Measurements from ENCODE around the gene GNA15. TPM values are rescaled to one million over a fixed set of nuclear protein-coding genes. Genes with fewer than 3 reads are reported as not detected.

GNA15 gene
- total RNA-seq, 1 donor from 2014 or later: 24.2 TPM

- Histone ChIP-seq H3K9me3 (peaks cover 4% of the 10 kb centered on the region), H3K27me3 (ENCODE audit: low read depth) (no peaks in the 10 kb centered on the region), H3K27ac (no peak overlapping the region), H3K4me1 (peaks cover 29% of the 10 kb centered on the region), H3K4me3 (no peak overlapping the region), H3K36me3 (peaks cover 17% of the 10 kb centered on the region)
- TF ChIP-seq CTCF (IDR thresholded peaks at IDR 0.05): no peak
- intact Hi-C loops (cut with DNase I): no loop called here
- no peak for ATAC-seq
- DNase-seq: no peak
Observed at GRCh38 chr19:3159565-3159964, 23.7 kb downstream of the GNA15 start.

- no peak for DNase-seq
- H3K4me1 ChIP-seq: peaks cover 24% of the 10 kb centered on the region
- no peaks in the 10 kb centered on the region for H3K27me3 ChIP-seq (ENCODE audit: low read depth)
- peaks cover 17% of the 10 kb centered on the region for H3K36me3 ChIP-seq
- H3K4me3 ChIP-seq: no peak overlapping the region
- intact Hi-C loops (cut with DNase I): no loop called here
- no peak for ATAC-seq
- peaks cover 4% of the 10 kb centered on the region for H3K9me3 ChIP-seq
- no peak overlapping the region for H3K27ac ChIP-seq
- TF ChIP-seq CTCF (IDR thresholded peaks at IDR 0.05): no peak
Observed at GRCh38 chr19:3160219-3160618, 24.4 kb downstream of the GNA15 start.

- Histone ChIP-seq H3K9me3 (peaks cover 4% of the 10 kb centered on the region), H3K27me3 (ENCODE audit: low read depth) (no peaks in the 10 kb centered on the region), H3K4me1 (peaks cover 17% of the 10 kb centered on the region), H3K4me3 (no peak overlapping the region), H3K36me3 (peaks cover 17% of the 10 kb centered on the region), H3K27ac (no peak overlapping the region)
- TF ChIP-seq CTCF (IDR thresholded peaks at IDR 0.05): no peak
- no peak for ATAC-seq
- intact Hi-C loops (cut with DNase I): no loop called here
- DNase-seq: no peak
Observed at GRCh38 chr19:3161453-3161852, 25.6 kb downstream of the GNA15 start.

GRCh38 chr19:3162418-3163229 is 26.8 kb downstream of the GNA15 start:
- no peak for TF ChIP-seq CTCF (IDR thresholded peaks at IDR 0.05)
- ATAC-seq (peak; percentile 12 to 20), DNase-seq (no peak)
- Histone ChIP-seq H3K27me3 (ENCODE audit: low read depth) (no peaks in the 10 kb centered on the region), H3K9me3 (peaks cover 4% of the 10 kb centered on the region), H3K4me1 (peaks cover 17% of the 10 kb centered on the region), H3K4me3 (no peak overlapping the region), H3K36me3 (peaks cover 12% of the 10 kb centered on the region), H3K27ac (no peak overlapping the region)
- intact Hi-C loops (cut with DNase I): no loop called here

- intact Hi-C loops (cut with DNase I): no loop called here
- peak; percentile 94 for TF ChIP-seq CTCF (IDR thresholded peaks at IDR 0.05)
- Histone ChIP-seq H3K9me3 (peaks cover 4% of the 10 kb centered on the region), H3K4me1 (peaks cover 17% of the 10 kb centered on the region), H3K36me3 (peaks cover 10% of the 10 kb centered on the region), H3K27me3 (ENCODE audit: low read depth) (no peaks in the 10 kb centered on the region), H3K4me3 (no peak overlapping the region), H3K27ac (no peak overlapping the region)
- ATAC-seq (peak; percentile 91), DNase-seq (peak; percentile 85)
Observed at GRCh38 chr19:3163230-3163886, 27.5 kb downstream of the GNA15 start.
